Aortic smooth muscle cell (primary cell): ENCODE measurements around the gene COQ3. TPM values are rescaled to one million over a fixed set of nuclear protein-coding genes. Genes with fewer than 3 reads are reported as not detected.

ENCODE experiments used
- total RNA-seq: library from RNA; depleted of rRNA; stranded (reverse); fragments of >200 nt; gene quantifications from 2 replicates; pipeline ENCODE4 v1.2.3, GENCODE V29; 2014

Gene COQ3, protein sequence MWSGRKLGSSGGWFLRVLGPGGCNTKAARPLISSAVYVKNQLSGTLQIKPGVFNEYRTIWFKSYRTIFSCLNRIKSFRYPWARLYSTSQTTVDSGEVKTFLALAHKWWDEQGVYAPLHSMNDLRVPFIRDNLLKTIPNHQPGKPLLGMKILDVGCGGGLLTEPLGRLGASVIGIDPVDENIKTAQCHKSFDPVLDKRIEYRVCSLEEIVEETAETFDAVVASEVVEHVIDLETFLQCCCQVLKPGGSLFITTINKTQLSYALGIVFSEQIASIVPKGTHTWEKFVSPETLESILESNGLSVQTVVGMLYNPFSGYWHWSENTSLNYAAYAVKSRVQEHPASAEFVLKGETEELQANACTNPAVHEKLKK
- 4.9 and 5.2 TPM in 2 replicates for total RNA-seq

DNA sequence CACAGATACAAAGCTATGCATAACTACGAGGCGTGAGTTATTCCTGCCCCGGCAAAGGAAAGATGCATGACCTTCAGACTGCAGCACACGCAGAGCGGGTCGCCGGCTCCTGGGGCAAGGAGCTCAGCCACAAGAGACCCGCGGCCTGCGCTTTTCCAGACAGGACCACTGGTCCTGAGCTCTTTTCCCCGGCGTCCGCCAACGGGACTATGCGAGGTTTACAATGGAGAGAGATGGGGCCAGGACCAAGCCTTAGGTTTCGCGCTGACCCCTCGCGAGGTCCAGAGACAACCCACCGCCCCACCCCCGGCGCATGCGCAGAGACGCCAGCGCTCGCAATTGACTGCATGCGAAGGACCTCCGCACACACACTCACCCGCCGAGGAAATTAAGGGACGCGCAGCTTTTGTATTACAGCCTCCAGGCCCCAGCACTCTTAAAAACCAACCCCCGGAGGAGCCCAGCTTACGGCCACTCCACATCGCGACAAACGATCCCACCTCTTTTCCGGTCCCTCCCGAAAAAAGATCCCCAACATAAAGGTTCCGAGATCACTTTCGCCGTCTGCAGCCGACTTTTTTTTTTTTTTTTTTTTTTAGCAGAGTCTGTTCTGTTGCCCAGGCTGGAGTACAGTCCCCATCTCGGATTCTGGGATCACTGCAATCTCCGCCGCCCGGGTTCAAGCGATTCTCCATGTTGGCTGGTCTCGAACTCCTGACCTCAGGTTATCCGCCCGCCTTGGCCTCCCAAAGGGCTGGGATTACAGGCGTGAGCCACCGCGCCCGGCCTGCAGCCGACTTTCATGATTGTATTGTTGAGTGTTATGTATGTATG, at the start of gene COQ3:
Gene COQ3, minus strand, starts transcription at position 498 of the 834 bp plus-strand sequence. Its CDS starts 16 bp downstream, at position 482.

DNA sequence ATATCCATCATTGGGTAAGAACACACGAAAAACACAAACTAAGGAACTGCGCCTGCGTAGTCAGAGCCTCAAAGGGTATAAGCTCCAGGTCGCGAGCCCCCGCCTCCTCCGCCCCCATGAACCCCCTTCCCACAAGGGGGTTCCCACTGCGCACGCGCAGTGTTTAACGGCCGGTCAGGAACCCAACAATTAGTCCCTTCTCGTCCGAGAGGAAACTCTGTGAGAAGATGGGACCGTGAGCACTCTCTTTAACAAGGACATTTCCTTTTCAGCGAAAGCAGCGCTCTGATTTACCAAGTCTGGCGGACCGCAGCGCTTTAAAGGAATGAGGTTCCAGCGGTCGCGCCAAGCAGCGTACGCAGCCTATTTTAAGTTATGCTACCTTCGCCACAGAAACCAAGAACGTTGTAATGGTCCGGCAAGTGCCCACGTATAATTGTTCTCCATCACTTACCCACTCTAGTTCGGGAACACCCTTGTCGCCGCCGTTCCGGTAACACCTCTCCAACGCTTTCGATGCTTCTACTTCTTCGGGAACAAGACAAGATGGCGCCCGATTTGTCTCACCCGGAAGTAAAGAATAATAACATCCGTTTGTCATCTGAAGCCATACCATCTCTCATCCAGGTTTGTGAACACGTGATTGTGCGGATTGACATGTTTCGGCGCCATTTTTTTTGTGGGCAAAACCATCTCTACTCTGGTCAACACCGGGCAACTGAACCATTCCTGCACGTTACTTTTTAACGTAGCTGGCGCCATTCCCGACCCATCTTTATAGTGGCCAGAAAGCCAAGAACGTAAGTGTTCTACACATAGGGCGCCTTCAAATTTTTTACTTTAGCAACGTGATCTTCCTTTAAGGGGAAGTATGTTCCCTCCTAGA, 31.0 kb upstream of the COQ3 start, which contains the start of gene PNISR:
Gene PNISR, minus strand, starts transcription at position 548 of the 886 bp plus-strand sequence. CDS start 10,649 bp downstream, outside the sequence.

DNA sequence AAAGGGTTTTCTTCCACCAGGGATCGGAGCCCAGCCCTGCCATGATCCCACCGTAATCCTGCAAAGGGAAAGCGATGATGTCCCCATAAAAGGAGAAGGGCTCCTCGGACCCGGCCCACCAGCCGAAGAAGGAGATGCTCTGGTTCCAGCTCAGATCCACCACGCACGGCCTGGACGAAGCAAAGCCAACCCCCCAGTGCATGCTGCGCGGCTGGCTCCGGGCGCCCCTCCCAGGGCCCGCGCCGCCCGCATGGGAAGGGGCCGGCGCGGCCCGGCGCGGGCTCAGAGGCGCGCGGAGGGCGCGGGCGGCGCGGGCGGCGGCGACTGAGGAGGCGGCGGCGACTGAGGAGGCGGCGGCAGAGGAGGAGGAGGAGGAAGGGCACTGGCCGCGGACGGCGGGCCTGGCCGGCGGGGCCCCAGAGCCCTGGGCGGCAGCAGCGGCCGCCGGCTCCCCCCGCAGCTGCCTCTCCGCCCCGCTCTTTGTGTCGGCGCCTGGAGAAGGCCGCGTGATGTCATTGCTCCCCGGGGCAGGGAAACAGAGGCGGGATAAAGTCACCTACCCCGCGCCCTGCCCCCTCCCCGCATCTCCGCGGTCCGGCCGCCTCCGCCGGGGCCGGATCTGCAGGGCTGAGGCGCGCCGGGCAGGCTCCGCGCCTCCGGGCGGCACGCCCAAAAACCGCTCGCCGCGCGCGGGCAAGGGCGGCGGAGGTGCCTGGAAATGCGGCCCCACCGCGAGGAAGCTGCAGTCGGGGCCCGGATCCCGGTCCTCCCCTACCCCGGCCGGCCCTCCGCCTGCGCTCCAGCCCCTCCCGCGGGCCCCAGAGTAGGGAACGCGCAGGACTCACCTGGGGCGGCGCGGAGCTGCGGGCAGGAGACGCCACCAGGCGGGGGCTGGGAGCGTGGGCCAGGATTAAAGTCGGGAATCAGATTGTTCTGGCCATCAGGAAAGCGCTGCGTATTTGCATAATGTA, 44.5 kb downstream of the COQ3 start, which contains the start of gene FAXC:
Gene FAXC, minus strand, starts transcription at position 504 of the 971 bp plus-strand sequence. Its CDS starts 302 bp downstream, at position 202.

Other genes with a start within 250 kb of the COQ3 start
- gene FAXC, start 44.5 kb downstream of the COQ3 start, total RNA-seq = under 0.01 and 0.25 TPM in 2 replicates
- 51.4 and 63.4 TPM in 2 replicates for gene PNISR, start 31.1 kb upstream of the COQ3 start, total RNA-seq
- 10.4 and 13.2 TPM in 2 replicates for gene USP45, start 121.2 kb upstream of the COQ3 start, total RNA-seq
- gene CCNC, start 174.5 kb upstream of the COQ3 start, total RNA-seq = 51.7 and 51.8 TPM in 2 replicates
- gene PRDM13, start 212.6 kb upstream of the COQ3 start, total RNA-seq = not detected in 2 replicates